Erythroblast (primary cell): ENCODE measurements around the gene FBXW7.

Experiments used
- GATA1 ChIP-seq: IDR thresholded peaks from 2 replicates; pipeline ENCODE4 v1.6.1; 2011; ENCODE audit warnings: low read depth, mild to moderate bottlenecking, control low read depth, low read length, moderate library complexity
- POLR2A ChIP-seq: IDR thresholded peaks from 2 replicates; pipeline ENCODE4 v1.6.1; 2011; ENCODE audit warnings: mild to moderate bottlenecking, low read length

DNA sequence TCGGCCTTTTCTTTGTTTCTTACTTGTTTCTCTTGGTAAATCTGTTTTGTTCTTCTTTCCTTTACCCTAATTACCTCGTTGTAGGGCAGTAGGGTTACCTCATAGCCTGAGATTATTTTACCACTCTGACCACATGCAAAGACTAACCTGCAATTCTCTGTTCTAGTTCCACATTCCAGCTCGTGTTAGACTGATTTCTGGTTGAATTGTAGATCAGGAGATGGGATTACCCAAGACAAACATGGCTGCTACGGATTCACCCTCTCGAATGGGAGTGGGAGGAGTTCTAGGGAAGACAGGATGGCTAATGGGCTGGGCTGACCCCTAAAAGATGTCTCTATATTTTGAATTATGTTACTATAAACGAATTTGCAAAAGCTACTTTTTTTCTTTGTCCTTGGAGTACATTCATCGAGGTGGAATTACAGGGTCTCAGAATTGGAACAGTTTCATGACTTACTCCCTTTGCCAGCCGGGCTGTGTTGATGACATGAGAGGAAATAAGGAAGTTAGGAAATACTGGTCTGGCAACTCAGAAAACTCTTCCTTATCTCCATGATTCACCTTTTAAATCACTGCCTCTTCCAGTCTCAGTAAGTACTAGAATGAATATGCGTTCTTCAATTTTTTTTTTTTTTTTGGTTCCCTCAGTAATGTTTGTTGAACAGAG lies 36.7 kb upstream of the FBXW7 start:
- TF ChIP-seq POLR2A (no peak), GATA1 (no peak)
